H1 (cell line): ENCODE data around the gene GIPC1. TPM values are rescaled to one million over a fixed set of nuclear protein-coding genes. Genes with fewer than 3 reads are reported as not detected.

Experiments used
- CTCF ChIA-PET: fragments of 300-600 bp; sonication (Branson Sonifier 250); formaldehyde crosslinking; loops from one replicate; lab custom pipeline; 2021; ENCODE audit not compliant: partially characterized antibody; lab: Charles Lee
- POLR2A ChIA-PET: fragments of 300-600 bp; sonication (Branson Sonifier 250); formaldehyde crosslinking; loops from one replicate; lab custom pipeline; 2021; ENCODE audit warnings: inconsistent platforms; ENCODE audit not compliant: partially characterized antibody; lab: Charles Lee
- DNase-seq, 2 experiments: peaks; one replicate each; pipeline versions ENCODE4 v3.0.0 to v3.0.0-alpha.2; 2010 to 2022; ENCODE audit warnings: low spot score in 2 of 2, low read depth in 1 of 2, mixed read lengths in 1 of 2
- FAIRE-seq: peaks from 2 replicates; lab custom pipeline; 2011; peaks lifted over from hg19 to GRCh38; lab: Jason Lieb, UNC
- H2AFZ ChIP-seq: 2 replicates; pipeline ENCODE4 v1.8.1; 2012; ENCODE audit warnings: low read length, inconsistent platforms
- H2AK5ac ChIP-seq: 2 replicates; pipeline ENCODE4 v1.6.1; 2013; ENCODE audit warnings: low read depth, low read length
- H2BK120ac ChIP-seq: replicated peaks from 2 replicates; pipeline ENCODE3; 2013; ENCODE audit warnings: low read depth, low read length, inconsistent platforms
- H2BK12ac ChIP-seq: 2 replicates; pipeline ENCODE4 v1.6.1; 2013; ENCODE audit warnings: low read depth, low read length
- H2BK15ac ChIP-seq: 2 replicates; pipeline ENCODE4 v1.6.1; 2013; ENCODE audit warnings: low read length
- H2BK20ac ChIP-seq: 2 replicates; pipeline ENCODE4 v1.6.1; 2013; ENCODE audit warnings: low read length
- H2BK5ac ChIP-seq: 2 replicates; pipeline ENCODE4 v1.6.1; 2013; ENCODE audit warnings: low read depth, low read length
- H3K14ac ChIP-seq: 2 replicates; pipeline ENCODE4 v1.6.1; 2013; ENCODE audit warnings: inconsistent platforms; ENCODE audit not compliant: insufficient read length
- H3K18ac ChIP-seq: 2 replicates; pipeline ENCODE4 v1.6.1; 2013; ENCODE audit warnings: low read length; ENCODE audit errors: extremely low read depth
- H3K23ac ChIP-seq: 2 replicates; pipeline ENCODE4 v1.6.1; 2013; ENCODE audit warnings: inconsistent platforms; ENCODE audit not compliant: insufficient read length
- H3K23me2 ChIP-seq: 2 replicates; pipeline ENCODE4 v1.6.1; 2013; ENCODE audit warnings: low read depth, low read length
- H3K27ac ChIP-seq: 2 replicates; pipeline ENCODE4 v1.6.1; 2011; ENCODE audit warnings: low read depth, low read length, inconsistent platforms
- H3K27me3 ChIP-seq, 4 experiments: replicated peaks in 1 of 4; 1 replicate in 1 of 4; 2 replicates in 3 of 4; pipeline versions ENCODE4 v1.6.1 to v1.8.1; 2011 to 2013; ENCODE audit warnings: low read length in 3 of 4, mild to moderate bottlenecking in 3 of 4, inconsistent platforms in 2 of 4, mixed read lengths in 2 of 4, moderate library complexity in 1 of 4; ENCODE audit not compliant: control insufficient read depth in 3 of 4, insufficient read depth in 3 of 4; ENCODE audit errors: extremely low read depth in 1 of 4
- H3K36me3 ChIP-seq, 4 experiments: 2 replicates each; pipeline versions ENCODE4 v1.6.1 to v1.8.1; 2011 to 2013; ENCODE audit warnings: mild to moderate bottlenecking in 4 of 4, low read length in 3 of 4, moderate library complexity in 2 of 4, control low read depth in 1 of 4, inconsistent platforms in 1 of 4; ENCODE audit not compliant: insufficient read depth in 4 of 4, control insufficient read depth in 2 of 4
- H3K4ac ChIP-seq: replicated peaks from 2 replicates; pipeline ENCODE3; 2013; ENCODE audit warnings: low read length, low read depth, mixed read lengths, inconsistent platforms; ENCODE audit not compliant: insufficient read length
- H3K4me1 ChIP-seq, 4 experiments: replicated peaks in 1 of 4; 1 replicate in 1 of 4; 2 replicates in 3 of 4; pipeline versions ENCODE4 v1.6.1 to v1.8.1; 2011 to 2013; ENCODE audit warnings: low read length in 3 of 4, inconsistent platforms in 2 of 4, mixed read lengths in 1 of 4; ENCODE audit not compliant: insufficient read depth in 4 of 4, control insufficient read depth in 3 of 4
- H3K4me2 ChIP-seq, 2 experiments: 2 replicates each; pipeline versions ENCODE4 v1.6.1 to v1.8.1; 2011 to 2013; ENCODE audit warnings: low read depth in 2 of 2, low read length in 2 of 2, control low read depth in 1 of 2, inconsistent platforms in 1 of 2, mild to moderate bottlenecking in 1 of 2; ENCODE audit not compliant: insufficient read depth in 1 of 2
- H3K4me3 ChIP-seq, 4 experiments: fragments of 200-600, 300-600 bp in 1 of 4; sonication (generic), shearing (Covaris generic), sonication (Bioruptor Twin) in 1 of 4; 2 replicates each; pipeline versions ENCODE4 v1.5.1 to v1.8.1; 2011 to 2016; ENCODE audit warnings: low read length in 4 of 4, low read depth in 3 of 4, control low read depth in 2 of 4, inconsistent platforms in 2 of 4, mild to moderate bottlenecking in 2 of 4, mixed read lengths in 1 of 4, moderate library complexity in 1 of 4; ENCODE audit not compliant: insufficient read depth in 2 of 4; ENCODE audit errors: extremely low read depth in 1 of 4
- H3K56ac ChIP-seq: replicated peaks from 2 replicates; pipeline ENCODE3; 2013; ENCODE audit warnings: low read depth, mild to moderate bottlenecking, mixed read lengths, low read length, inconsistent platforms; ENCODE audit not compliant: insufficient read length
- H3K79me1 ChIP-seq: 2 replicates; pipeline ENCODE4 v1.6.1; 2013; ENCODE audit warnings: low read depth, low read length, control low read depth
- H3K79me2 ChIP-seq, 2 experiments: 2 replicates each; pipeline versions ENCODE4 v1.6.1 to v1.8.1; 2012 to 2013; ENCODE audit warnings: low read length in 2 of 2, mild to moderate bottlenecking in 2 of 2, inconsistent platforms in 1 of 2; ENCODE audit not compliant: insufficient read depth in 2 of 2, control insufficient read depth in 1 of 2
- H3K9ac ChIP-seq, 4 experiments: replicated peaks in 1 of 4; 1 replicate in 1 of 4; 2 replicates in 3 of 4; pipeline versions ENCODE4 v1.6.1 to v1.8.1; 2011 to 2013; ENCODE audit warnings: low read depth in 3 of 4, low read length in 3 of 4, control low read depth in 2 of 4, mild to moderate bottlenecking in 2 of 4, moderate library complexity in 2 of 4, inconsistent platforms in 1 of 4; ENCODE audit errors: extremely low read depth in 1 of 4
- H3K9me3 ChIP-seq, 2 experiments: 2 replicates each; pipeline versions ENCODE4 v1.6.1 to v1.8.1; 2012 to 2013; ENCODE audit warnings: mild to moderate bottlenecking in 2 of 2, moderate library complexity in 2 of 2, control low read depth in 1 of 2, inconsistent platforms in 1 of 2, low read depth in 1 of 2, low read length in 1 of 2, mixed read lengths in 1 of 2; ENCODE audit not compliant: insufficient read depth in 2 of 2
- H4K20me1 ChIP-seq, 2 experiments: replicated peaks in 1 of 2; 2 replicates each; pipeline versions ENCODE3 to v1.8.1; 2011 to 2013; ENCODE audit warnings: inconsistent platforms in 2 of 2, low read length in 2 of 2, mild to moderate bottlenecking in 1 of 2; ENCODE audit not compliant: insufficient read depth in 2 of 2, control insufficient read depth in 1 of 2
- H4K5ac ChIP-seq: 2 replicates; pipeline ENCODE4 v1.6.1; 2013; ENCODE audit warnings: low read length, low read depth, mixed read lengths, inconsistent platforms; ENCODE audit not compliant: insufficient read length
- H4K8ac ChIP-seq: 2 replicates; pipeline ENCODE4 v1.8.0; 2013; ENCODE audit warnings: mild to moderate bottlenecking, moderate library complexity, low read length, inconsistent platforms; ENCODE audit not compliant: insufficient read depth; ENCODE audit errors: extremely low read depth
- H4K91ac ChIP-seq: replicated peaks from 2 replicates; pipeline ENCODE3; 2013; ENCODE audit warnings: low read length, mixed read lengths, inconsistent platforms; ENCODE audit not compliant: insufficient read length
- CBX8 ChIP-seq: fragments of 300-800, 300-1000 bp; sonication (generic); IDR thresholded peaks from 2 replicates; pipeline ENCODE4 v1.7.1; 2016; ENCODE audit warnings: low read depth, low read length, borderline replicate concordance
- EZH2 ChIP-seq: fragments of 200-600 bp; sonication (generic); IDR thresholded peaks from 2 replicates; pipeline ENCODE4 v1.7.1; 2012; ENCODE audit warnings: low read depth, mild to moderate bottlenecking, moderate library complexity, low read length, inconsistent platforms; ENCODE audit not compliant: severe bottlenecking
- GTF2F1 ChIP-seq: IDR thresholded peaks from 2 replicates; pipeline ENCODE4 v1.6.1; 2012; ENCODE audit warnings: low read depth, low read length, improper control_type of control experiment, borderline replicate concordance
- JUN ChIP-seq: IDR thresholded peaks from 2 replicates; pipeline ENCODE4 v1.6.1; 2011; ENCODE audit warnings: low read depth, mild to moderate bottlenecking, improper control_type of control experiment, low read length
- KDM5A ChIP-seq: fragments of 200-600 bp; IDR thresholded peaks from 2 replicates; pipeline ENCODE4 v1.7.1; 2012; ENCODE audit warnings: mild to moderate bottlenecking, low read length, inconsistent platforms, mixed read lengths
- MAFK ChIP-seq: IDR thresholded peaks from 2 replicates; pipeline ENCODE4 v1.6.1; 2012; ENCODE audit warnings: low read depth, mild to moderate bottlenecking, improper control_type of control experiment, low read length
- RAD21 ChIP-seq, 2 experiments: IDR thresholded peaks in 1 of 2; conservative IDR thresholded peaks in 1 of 2; 2 replicates each; pipeline ENCODE4 v1.6.1; 2011; ENCODE audit warnings: low read depth in 2 of 2, low read length in 2 of 2, improper control_type of control experiment in 1 of 2, inconsistent platforms in 1 of 2, mild to moderate bottlenecking in 1 of 2, moderate library complexity in 1 of 2
- RBBP5 ChIP-seq: IDR thresholded peaks from 2 replicates; pipeline ENCODE4 v1.7.1; 2012; ENCODE audit warnings: low read depth, mild to moderate bottlenecking, inconsistent platforms, low read length, moderate library complexity, borderline replicate concordance
- RNF2 ChIP-seq: fragments of 200-900, 300-1000 bp; sonication (generic); IDR thresholded peaks from 2 replicates; pipeline ENCODE4 v1.7.1; 2016; ENCODE audit warnings: borderline replicate concordance, low read depth, mild to moderate bottlenecking, antibody characterized with exemption, low read length; ENCODE audit not compliant: poor library complexity, severe bottlenecking; ENCODE audit errors: missing control alignments
- SP1 ChIP-seq: IDR thresholded peaks from 2 replicates; pipeline ENCODE4 v1.6.1; 2011; ENCODE audit warnings: low read depth, low read length
- SP4 ChIP-seq: IDR thresholded peaks from 2 replicates; pipeline ENCODE4 v1.6.1; 2012; ENCODE audit warnings: low read length, inconsistent platforms
- TBP ChIP-seq: IDR thresholded peaks from 2 replicates; pipeline ENCODE4 v1.6.1; 2011; ENCODE audit warnings: low read depth, low read length, improper control_type of control experiment
- ZNF274 ChIP-seq: IDR thresholded peaks from 2 replicates; pipeline ENCODE4 v1.7.0; 2012; ENCODE audit warnings: low read length, borderline replicate concordance; ENCODE audit errors: extremely low read depth
- WGBS, 2 experiments: shearing (Covaris generic) in 1 of 2; methylation state at CpG; one replicate each; pipeline versions ENCODE4 v1.1.6 to v1.1.7; 2013 to 2015; ENCODE audit warnings: low lambda C conversion rate in 2 of 2, mixed read lengths in 2 of 2, inconsistent platforms in 1 of 2, low coverage in 1 of 2, missing lambda C conversion rate in 1 of 2; ENCODE audit not compliant: insufficient replicate concordance in 2 of 2, insufficient coverage in 1 of 2, insufficient read length in 1 of 2; ENCODE audit errors: extremely low coverage in 1 of 2, missing lambda C conversion rate in 1 of 2; 5-methylcytosine and 5-hydroxymethylcytosine counted together
- polyA plus RNA-seq, 7 experiments: library from polyadenylated mRNA; depleted of rRNA in 3 of 7; stranded (reverse) in 5 of 7; unstranded in 2 of 7; fragments of >200 nt in 5 of 7; fragments of 200-250 nt in 2 of 7; gene quantifications; 1 replicate in 5 of 7; 2 replicates in 1 of 7; 4 replicates in 1 of 7; pipeline versions ENCODE4 v1.2.1 to v1.2.3, GENCODE V29; 2011 to 2013; ENCODE audit warnings: missing spikeins in 2 of 7, mixed read lengths in 2 of 7
- total RNA-seq: library from RNA; stranded (reverse); fragmentation: NEBNext Ultra II Directional; extraction: Animal tissue kit (Norgen Biotek cat#: 25700); gene quantifications from 2 replicates; pipeline ENCODE4 v1.2.1, GENCODE V29; 2021

GIPC1 gene
- total and polyA plus RNA-seq, 2 of the 8 experiments (the other 6 are each of a cell fraction or from before 2014, with no cell fraction given) = 65.6 to 72.0 TPM

- H2AK5ac ChIP-seq = no peak overlapping the region
- H4K20me1 ChIP-seq = peaks cover 0 to 10% of the 10 kb centered on the region in 2 experiments
- peaks cover 0 to 3% (median 0%) of the 10 kb centered on the region in 4 experiments; a peak in 4 of 8 replicates for H3K36me3 ChIP-seq
- H3K27ac ChIP-seq = no peak overlapping the region
- no peak overlapping the region for H2BK15ac ChIP-seq
- peaks cover 0 to 11% of the 10 kb centered on the region in 2 experiments; a peak in 2 of 4 replicates for H3K79me2 ChIP-seq
- H3K14ac ChIP-seq = no peak overlapping the region
- peak overlapping the region in 2 of 4 experiments; percentile 7 to 80; a peak in 3 of 8 replicates for H3K4me3 ChIP-seq
- ChIA-PET POLR2A (interaction anchor here (1.2 to 6.0 kb wide), 2 partner anchors 12 to 23 kb away, joined by 5 to 45 read pairs; partner anchors contain the start of gene DNAJB1), CTCF (interaction anchor here (3.8 to 6.4 kb wide), 2 partner anchors 14 to 15 kb away, joined by 24 to 34 read pairs; no protein-coding TSS in a partner anchor)
- H2BK120ac ChIP-seq = no peak overlapping the region
- H3K79me1 ChIP-seq = peaks cover 3% of the 10 kb centered on the region
- H2BK5ac ChIP-seq = no peak overlapping the region
- H3K4ac ChIP-seq = no peak overlapping the region
- H3K18ac ChIP-seq = no peak overlapping the region
- no peak overlapping the region for H4K91ac ChIP-seq
- no peaks in the 10 kb centered on the region for H3K27me3 ChIP-seq
- H2AFZ ChIP-seq = no peak overlapping the region
- FAIRE-seq (no peak), DNase-seq (no peak)
- no peak overlapping the region for H3K23ac ChIP-seq
- peak overlapping the region; percentile 35; the same call in 1 of the 2 replicates for H4K8ac ChIP-seq
- no peak overlapping the region for H3K56ac ChIP-seq
- peak overlapping the region; percentile 75 to 77; a peak in 3 of 4 replicates for H3K4me2 ChIP-seq
- H3K4me1 ChIP-seq = peaks cover 0 to 13% (median 6%) of the 10 kb centered on the region in 4 experiments; a peak in 5 of 7 replicates
- no peak overlapping the region for H2BK20ac ChIP-seq
- no peak overlapping the region for H2BK12ac ChIP-seq
- no peaks in the 10 kb centered on the region for H3K9me3 ChIP-seq
- peaks cover 7% of the 10 kb centered on the region; the same call in 1 of the 2 replicates for H3K23me2 ChIP-seq
- 87% methylated on average over 4 of the region's 4 CpGs; no CpG with 5 or more reads in 1 of the 2 experiments for WGBS, 2 experiments
- H4K5ac ChIP-seq = no peak overlapping the region
- no peak overlapping the region for H3K9ac ChIP-seq
- TF ChIP-seq EZH2 = no peak
- no peak for TF ChIP-seq SP1
- no peak for TF ChIP-seq SP4
- TF ChIP-seq RAD21 (IDR thresholded peaks at IDR 0.05 in 1 of 2, conservative IDR thresholded peaks at IDR 0.05 in 1 of 2; ENCODE audit: low read depth in 2 of 2, low read length in 2 of 2) = no peak
- TF ChIP-seq ZNF274 = no peak
- no peak for TF ChIP-seq GTF2F1
- TF ChIP-seq RNF2 = no peak
- TF ChIP-seq JUN = no peak
- no peak for TF ChIP-seq KDM5A
- no peak for TF ChIP-seq CBX8
- no peak for TF ChIP-seq RBBP5
- no peak for TF ChIP-seq TBP
- no peak for TF ChIP-seq MAFK
These were observed 1.5 kb downstream of the GIPC1 start for GRCh38 chr19:14494411-14494810.
